LHCN-M2 (cell line): ENCODE results near the gene TMEM69. TPM values are rescaled to one million over a fixed set of nuclear protein-coding genes. Genes with fewer than 3 reads are reported as not detected.
"Not testable (repeated sequence)": the region's sequence is repeated elsewhere in the genome, so short reads cannot be mapped to it uniquely, and the experiment has no call there.

Experiments
- DNase-seq: peaks from one replicate; pipeline ENCODE4 v3.0.0-alpha.2; 2012; ENCODE audit warnings: low read depth
- total RNA-seq: library from RNA; depleted of rRNA; stranded (reverse); fragments of >200 nt; gene quantifications from 2 replicates; pipeline ENCODE4 v1.2.3, GENCODE V29; 2014; rRNA removed

The TMEM69 gene
- total RNA-seq, 1 experiment from 2014 or later, result 29.6 TPM

- DNase-seq, result no peak
Observed at GRCh38 chr1:45730780-45731319, 42.9 kb downstream of the TMEM69 start.

GRCh38 chr1:45739137-45739536 is 51.2 kb downstream of the TMEM69 start:
- DNase-seq, result no peak

GRCh38 chr1:45739641-45740156 is 51.7 kb downstream of the TMEM69 start:
- not testable (repeated sequence) for DNase-seq

Other genes with a start within 250 kb of the TMEM69 start
- 0.77 and 1.3 TPM in 2 replicates for gene TESK2, start 197.0 kb upstream of the TMEM69 start, total RNA-seq
- 1.1 and 1.6 TPM in 2 replicates for gene CCDC163, start 188.1 kb upstream of the TMEM69 start, total RNA-seq
- 7.2 and 8.4 TPM in 2 replicates for gene MMACHC, start 187.9 kb upstream of the TMEM69 start, total RNA-seq
- 507 and 546 TPM in 2 replicates for gene PRDX1, start 166.3 kb upstream of the TMEM69 start, total RNA-seq
- gene AKR1A1, start 137.4 kb upstream of the TMEM69 start, total RNA-seq, result 64.3 and 67.5 TPM in 2 replicates
- gene NASP, start 104.1 kb upstream of the TMEM69 start, total RNA-seq, result 112 and 123 TPM in 2 replicates
- gene CCDC17, start 64.1 kb upstream of the TMEM69 start, total RNA-seq, result 0.58 and 0.98 TPM in 2 replicates
- gene GPBP1L1, start 1.6 kb upstream of the TMEM69 start, total RNA-seq, result 110 and 116 TPM in 2 replicates
- gene IPP, start 62.5 kb downstream of the TMEM69 start, total RNA-seq, result 10.8 and 11.5 TPM in 2 replicates
- 30.3 and 51.4 TPM in 2 replicates for gene MAST2, start 115.4 kb downstream of the TMEM69 start, total RNA-seq